HEK293 (cell line): ENCODE data around the gene AP3S2.

Source experiments
- CTCF ChIA-PET: fragments of 350-600 bp; formaldehyde crosslinking; extraction: SDS; loops from one replicate; lab custom pipeline; 2021; ENCODE audit warnings: antibody characterized with exemption; lab: Yijun Ruan, JAX
- POLR2A ChIA-PET: fragments of 300-600 bp; formaldehyde crosslinking; extraction: SDS; loops from one replicate; lab custom pipeline; 2020; ENCODE audit warnings: antibody characterized with exemption, inconsistent platforms; lab: Yijun Ruan, JAX
- H3K27ac ChIP-seq: fragments of 200-500 bp; sonication (Bioruptor generic); 2 replicates; pipeline ENCODE4 v1.5.1; 2014; ENCODE audit warnings: low read depth, low read length, control low read depth, inconsistent platforms; ENCODE audit errors: extremely low read depth
- H3K36me3 ChIP-seq, 2 experiments: fragments of 200-500 bp in 1 of 2; sonication (Bioruptor generic) in 1 of 2; 1 replicate in 1 of 2; 2 replicates in 1 of 2; pipeline ENCODE4 v1.5.1; 2014 to 2017; ENCODE audit warnings: inconsistent platforms in 2 of 2, low read length in 2 of 2; ENCODE audit not compliant: control insufficient read depth in 2 of 2, insufficient read depth in 1 of 2
- H3K4me1 ChIP-seq: fragments of 200-500 bp; sonication (Bioruptor generic); 2 replicates; pipeline ENCODE4 v1.5.1; 2014; ENCODE audit warnings: mild to moderate bottlenecking, low read length, inconsistent platforms; ENCODE audit not compliant: control insufficient read depth, insufficient read depth
- H3K4me3 ChIP-seq: 2 replicates; pipeline ENCODE4 v1.5.1; 2011; ENCODE audit warnings: low read depth, mild to moderate bottlenecking, control low read depth, low read length, moderate library complexity
- H3K9me3 ChIP-seq: fragments of 200-500 bp; sonication (Bioruptor generic); 2 replicates; pipeline ENCODE4 v1.5.1; 2014; ENCODE audit warnings: low read depth, low read length, inconsistent platforms; ENCODE audit not compliant: control insufficient read depth, insufficient read depth
- EGR2 ChIP-seq: fragments of 450-650 bp; formaldehyde crosslinking; IDR thresholded peaks from 2 replicates; pipeline ENCODE4 v1.5.1; 2016; ENCODE audit warnings: low read depth, missing biosample characterization, missing genetic modification characterization
- FEZF1 ChIP-seq: fragments of 450-650 bp; formaldehyde crosslinking; IDR thresholded peaks from 2 replicates; pipeline ENCODE4 v1.5.1; 2016; ENCODE audit warnings: missing biosample characterization, missing genetic modification characterization
- PRDM10 ChIP-seq: fragments of 450-650 bp; formaldehyde crosslinking; IDR thresholded peaks from 2 replicates; pipeline ENCODE4 v1.5.1; 2016; ENCODE audit warnings: missing biosample characterization, missing genetic modification characterization
- PRDM2 ChIP-seq: fragments of 450-650 bp; formaldehyde crosslinking; IDR thresholded peaks from 2 replicates; pipeline ENCODE4 v1.5.1; 2016; ENCODE audit warnings: missing biosample characterization, missing genetic modification characterization, borderline replicate concordance
- SETDB1 ChIP-seq: IDR thresholded peaks from one replicate; pipeline ENCODE4 v1.6.1; 2017; ENCODE audit warnings: mild to moderate bottlenecking, low read length, moderate library complexity, mixed read lengths; ENCODE audit not compliant: insufficient read length
- ZFHX2 ChIP-seq: fragments of 450-650 bp; formaldehyde crosslinking; conservative IDR thresholded peaks from 2 replicates; pipeline ENCODE4 v1.5.1; 2016; ENCODE audit warnings: missing biosample characterization, missing genetic modification characterization
- ZNF571 ChIP-seq: fragments of 450-650 bp; formaldehyde crosslinking; IDR thresholded peaks from 2 replicates; pipeline ENCODE4 v1.5.0; 2017; ENCODE audit warnings: missing biosample characterization, missing genetic modification characterization
- ZNF624 ChIP-seq: fragments of 450-650 bp; formaldehyde crosslinking; IDR thresholded peaks from 2 replicates; pipeline ENCODE4 v1.5.1; 2017; ENCODE audit warnings: missing biosample characterization, missing genetic modification characterization
- ZNF645 ChIP-seq: fragments of 450-650 bp; formaldehyde crosslinking; IDR thresholded peaks from 2 replicates; pipeline ENCODE4; 2016; ENCODE audit warnings: missing biosample characterization, missing genetic modification characterization

AP3S2 gene

GRCh38 chr15:89830639-89831038 is 63.2 kb downstream of the AP3S2 start:
- no peaks in the 10 kb centered on the region for H3K4me1 ChIP-seq
- H3K9me3 ChIP-seq: no peaks in the 10 kb centered on the region
- POLR2A ChIA-PET: no interaction called here
- peaks cover 11 to 30% of the 10 kb centered on the region in 2 experiments for H3K36me3 ChIP-seq
- TF ChIP-seq ZNF645 (tag by site-specific recombination): no peak
- no peak for TF ChIP-seq ZNF571 (tag by site-specific recombination)
- CTCF ChIA-PET: interaction anchor here (0.7 kb wide), 1 partner anchor 9 kb away, joined by 4 read pairs; no protein-coding TSS in a partner anchor
- H3K27ac ChIP-seq: no peak overlapping the region
- H3K4me3 ChIP-seq: no peak overlapping the region

GRCh38 chr15:89829616-89830440 is 64.0 kb downstream of the AP3S2 start:
- Histone ChIP-seq H3K4me3 (no peak overlapping the region), H3K9me3 (no peaks in the 10 kb centered on the region), H3K4me1 (no peaks in the 10 kb centered on the region), H3K36me3 (peaks cover 11 to 23% of the 10 kb centered on the region in 2 experiments), H3K27ac (no peak overlapping the region)
- POLR2A ChIA-PET: no interaction called here
- TF ChIP-seq ZFHX2 (tag by site-specific recombination) (peak; percentile 37; the same call in 1 of the 2 replicates), SETDB1 (no peak), EGR2 (tag by site-specific recombination) (peak; percentile 64), PRDM2 (no peak), ZNF624 (tag by site-specific recombination) (no peak)
- CTCF ChIA-PET: interaction anchor here (0.6 to 2.7 kb wide), 5 partner anchors 9 to 244 kb away, joined by 3 to 10 read pairs (median 4); no protein-coding TSS in a partner anchor

GRCh38 chr15:89829161-89829560 is 64.6 kb downstream of the AP3S2 start:
- TF ChIP-seq FEZF1 (tag by site-specific recombination) (no peak), PRDM10 (0 out of 2 replicates have a peak, but pooled peaks have one; percentile 15)
- no peak overlapping the region for H3K4me3 ChIP-seq
- no peaks in the 10 kb centered on the region for H3K4me1 ChIP-seq
- CTCF ChIA-PET: interaction anchor here (0.6 to 2.7 kb wide), 6 partner anchors 10 to 276 kb away, joined by 3 to 10 read pairs (median 4); no protein-coding TSS in a partner anchor
- H3K27ac ChIP-seq: no peak overlapping the region
- peaks cover 4 to 16% of the 10 kb centered on the region in 2 experiments for H3K36me3 ChIP-seq
- POLR2A ChIA-PET: no interaction called here
- H3K9me3 ChIP-seq: no peaks in the 10 kb centered on the region
